NCI-H2196 (cell line): Measurements from ENCODE around the gene ZNF765.
A peak's percentile ranks its signal among the peaks of the same experiment; 100 is the strongest.
"Not testable (repeated sequence)": the region's sequence is repeated elsewhere in the genome, so short reads cannot be mapped to it uniquely, and the experiment has no call there.

Source experiments
- DNase-seq: peaks from one replicate; lab custom pipeline; 2025; ENCODE audit not compliant: unreplicated experiment; lab: John Stamatoyannopoulos, UW

ZNF765 gene

DNA sequence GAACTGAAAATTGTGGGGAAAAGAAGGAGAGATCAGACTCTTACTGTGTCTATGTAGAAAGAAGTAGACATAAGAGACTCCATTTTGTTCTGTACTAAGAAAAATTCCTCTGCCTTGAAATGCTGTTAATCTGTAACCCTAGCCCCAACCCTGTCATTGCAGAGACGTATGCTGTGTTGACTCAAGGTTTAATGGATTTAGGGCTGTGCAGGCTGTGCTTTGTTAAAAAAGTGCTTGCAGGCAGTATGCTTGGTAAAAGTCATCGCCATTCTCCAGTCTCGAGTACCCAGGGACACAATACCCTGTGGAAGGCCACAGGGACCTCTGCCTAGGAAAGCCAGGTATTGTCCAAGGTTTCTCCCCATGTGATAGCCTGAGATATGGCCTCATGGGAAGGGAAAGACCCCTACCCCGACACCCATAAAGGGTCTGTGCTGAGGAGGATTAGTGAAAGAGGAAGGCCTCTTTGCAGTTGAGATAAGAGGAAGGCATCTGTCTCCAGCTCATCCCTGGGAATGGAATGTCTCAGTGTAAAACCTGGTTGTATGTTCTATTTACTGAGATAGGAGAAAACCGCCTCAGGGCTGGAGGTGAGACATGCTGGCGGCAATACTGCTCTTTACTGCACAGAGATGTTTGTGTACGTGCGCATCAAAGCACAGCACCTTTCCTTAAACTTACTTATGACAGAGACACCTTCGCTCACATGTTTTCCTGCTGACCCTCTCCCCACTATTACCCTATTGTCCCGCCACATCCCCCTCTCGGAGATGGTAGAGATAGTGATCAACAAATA, 25.8 kb downstream of the ZNF765 start:
- DNase-seq: not testable (repeated sequence)

DNA sequence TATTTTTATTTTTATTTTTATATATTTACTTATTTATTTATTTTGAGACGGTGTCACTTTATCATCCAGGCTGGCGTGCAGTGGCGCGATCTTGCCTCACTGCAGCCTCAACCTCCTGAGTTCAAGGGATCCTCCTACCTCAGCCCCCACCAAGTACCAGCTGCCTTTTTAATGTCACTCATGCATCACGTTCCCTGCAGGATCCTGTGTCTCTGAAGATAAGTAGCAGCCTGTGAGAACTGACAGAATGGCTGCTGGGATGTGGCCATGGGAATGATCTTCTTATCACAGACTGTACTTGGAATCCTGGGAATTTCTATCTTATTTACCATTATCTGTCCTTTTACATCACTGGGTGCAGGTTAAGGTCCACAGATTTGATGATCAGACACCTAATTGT, 27.6 kb downstream of the ZNF765 start:
- DNase-seq: no peak

DNA sequence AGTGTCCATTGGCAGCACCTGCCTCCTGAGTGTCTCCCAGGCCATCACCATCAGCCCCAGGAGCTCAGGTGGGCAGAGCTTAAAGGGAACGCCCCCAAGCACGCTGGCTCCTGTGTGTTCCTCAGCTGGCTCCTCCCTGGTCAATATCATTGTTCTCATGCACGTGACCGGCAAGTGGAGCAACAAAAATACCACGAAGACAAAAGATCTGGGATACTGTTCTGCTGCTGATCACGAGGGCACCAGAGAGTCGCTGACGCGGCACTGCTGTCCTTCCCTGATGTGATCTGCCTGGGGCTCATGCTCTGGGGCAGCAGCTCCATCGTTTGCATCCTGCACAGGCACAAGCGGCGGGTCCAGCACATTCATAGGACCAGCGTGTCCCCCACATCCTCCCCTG, 28.1 kb downstream of the ZNF765 start:
- DNase-seq: not testable (repeated sequence)

DNA sequence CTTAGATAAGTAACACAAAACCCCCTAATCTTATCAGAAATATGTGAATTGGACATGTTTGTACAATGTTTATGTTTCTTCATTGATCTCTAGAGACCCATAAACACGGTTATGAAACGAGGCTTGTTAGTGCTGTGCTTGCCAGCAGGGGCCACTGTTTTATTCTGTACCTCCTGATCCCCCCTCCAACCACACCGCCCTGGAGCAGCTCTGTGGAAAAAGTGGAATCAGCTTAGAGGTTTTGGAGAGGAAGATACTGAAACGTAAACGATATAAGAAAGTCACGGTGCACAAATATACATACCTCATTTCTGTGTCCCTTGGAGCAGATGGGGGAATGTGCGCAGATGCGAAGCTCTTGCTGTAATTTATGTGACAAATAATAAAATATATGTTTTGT, 28.7 kb downstream of the ZNF765 start:
- not testable (repeated sequence) for DNase-seq

DNA sequence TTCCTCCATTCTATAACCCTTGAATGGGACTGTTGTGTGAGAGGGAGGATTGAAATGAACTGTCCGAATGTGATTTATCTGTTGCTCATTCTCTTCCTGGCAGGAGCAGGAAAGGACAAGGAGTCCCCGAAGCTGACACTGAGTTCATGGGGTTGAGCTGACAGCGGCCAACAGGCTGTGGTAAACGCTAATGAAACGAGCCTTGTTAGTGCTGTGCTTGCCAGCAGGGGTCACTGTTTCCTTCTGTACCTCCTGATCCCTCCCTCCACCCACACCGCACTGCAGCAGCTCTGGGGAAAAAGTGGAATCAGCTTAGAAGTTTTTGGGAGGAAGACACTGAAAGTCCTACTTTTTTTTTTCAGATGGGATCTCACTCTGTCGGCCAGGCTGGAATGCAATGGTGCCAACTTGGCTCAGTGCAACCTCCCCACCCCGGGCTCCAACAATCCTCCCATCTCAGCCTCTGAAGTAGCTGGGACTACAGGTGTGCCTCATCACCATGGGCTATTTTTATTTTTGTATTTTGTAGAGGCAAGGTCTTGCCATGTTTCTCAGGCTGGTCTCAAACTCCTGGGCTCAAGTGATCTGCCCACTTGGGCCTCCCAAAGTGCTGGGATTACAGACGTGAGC, 30.1 kb downstream of the ZNF765 start:
- DNase-seq: peak; percentile 20

DNA sequence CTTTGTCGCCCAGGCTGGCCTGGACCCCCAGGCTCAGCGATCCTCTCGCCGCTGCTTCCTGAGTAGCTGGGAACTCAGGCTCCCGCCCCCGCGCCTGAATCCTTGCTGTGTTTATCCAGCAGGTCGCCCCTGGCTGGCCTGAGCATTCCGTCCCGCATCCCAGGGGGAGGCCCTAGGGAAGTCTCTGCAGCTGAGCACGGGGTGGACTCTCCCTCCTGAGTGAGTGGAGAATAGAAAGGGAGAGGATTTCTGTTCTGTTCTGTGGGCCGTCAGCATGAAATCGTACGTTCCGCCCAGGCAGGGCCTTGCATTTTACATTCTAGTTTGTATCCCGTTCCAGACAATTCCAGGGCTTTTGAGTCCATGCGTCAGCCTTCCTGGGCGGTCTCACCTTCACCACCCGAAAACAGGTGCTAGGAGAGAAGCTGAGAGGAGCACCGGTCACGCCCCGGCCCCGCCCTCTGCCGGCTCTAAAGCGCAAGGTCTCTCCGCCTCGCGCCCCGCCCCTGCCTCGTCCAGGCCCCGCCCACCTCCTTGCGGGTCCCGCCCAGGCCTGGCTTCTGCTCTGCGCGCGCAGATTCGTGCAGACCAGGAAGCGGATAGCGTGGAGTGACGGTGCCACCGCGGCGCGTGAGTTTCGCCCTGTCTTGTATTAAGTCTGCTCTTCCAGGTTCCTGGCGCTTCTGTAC, 36.6 kb downstream of the ZNF765 start, which contains the start of gene ZNF761:
TSS of gene ZNF761 (plus strand) at position 586 of the 689 bp plus-strand sequence. CDS start 15,285 bp downstream, outside the sequence.
- DNase-seq: peak; percentile 95

DNA sequence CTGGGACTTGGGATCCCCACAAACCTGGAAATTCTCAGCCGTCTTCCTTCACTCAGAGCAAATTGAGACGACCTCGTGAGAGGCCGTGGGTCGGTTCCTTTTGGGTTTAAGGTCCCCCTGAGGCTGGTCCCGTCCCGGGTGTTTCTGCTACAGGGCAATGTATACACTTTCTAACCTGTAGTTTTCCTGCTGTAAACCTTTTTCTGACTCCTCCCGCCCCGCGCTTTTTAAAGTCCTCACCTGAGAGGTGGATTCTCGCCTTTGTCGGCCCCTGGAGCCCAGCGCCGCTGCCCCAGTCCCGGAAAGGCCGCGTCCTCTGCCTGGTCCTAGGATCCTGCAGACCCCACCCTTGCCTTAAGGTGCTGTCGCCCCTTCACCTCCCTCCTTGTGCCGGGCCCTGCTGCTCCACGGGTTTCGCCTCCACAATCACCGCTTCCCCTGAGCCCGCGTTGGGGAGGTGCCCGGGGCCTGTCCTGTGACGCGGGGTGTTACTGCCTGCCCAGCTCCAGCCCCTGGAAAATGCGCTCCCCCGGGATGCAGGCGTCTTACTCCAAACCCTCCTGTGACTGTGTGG, 37.2 kb downstream of the ZNF765 start:
- DNase-seq: no peak

DNA sequence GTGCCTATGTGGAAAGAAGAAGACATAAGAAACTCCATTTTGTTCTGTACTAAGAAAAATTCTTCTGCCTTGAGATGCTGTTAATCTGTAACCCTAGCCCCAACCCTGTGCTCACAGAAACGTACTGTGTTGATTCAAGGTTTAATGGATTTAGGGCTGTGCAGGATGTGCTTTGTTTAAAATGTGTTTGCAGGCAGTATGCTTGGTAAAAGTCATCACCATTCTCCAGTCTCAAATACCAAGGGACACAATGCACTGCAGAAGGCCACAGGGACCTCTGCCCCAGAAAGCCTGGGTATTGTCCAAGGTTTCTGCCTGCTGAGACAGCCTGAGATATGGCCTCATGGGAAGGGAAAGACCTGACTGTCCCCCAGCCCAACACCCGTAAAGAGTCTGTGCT, 48.9 kb downstream of the ZNF765 start:
- DNase-seq: not testable (repeated sequence)

DNA sequence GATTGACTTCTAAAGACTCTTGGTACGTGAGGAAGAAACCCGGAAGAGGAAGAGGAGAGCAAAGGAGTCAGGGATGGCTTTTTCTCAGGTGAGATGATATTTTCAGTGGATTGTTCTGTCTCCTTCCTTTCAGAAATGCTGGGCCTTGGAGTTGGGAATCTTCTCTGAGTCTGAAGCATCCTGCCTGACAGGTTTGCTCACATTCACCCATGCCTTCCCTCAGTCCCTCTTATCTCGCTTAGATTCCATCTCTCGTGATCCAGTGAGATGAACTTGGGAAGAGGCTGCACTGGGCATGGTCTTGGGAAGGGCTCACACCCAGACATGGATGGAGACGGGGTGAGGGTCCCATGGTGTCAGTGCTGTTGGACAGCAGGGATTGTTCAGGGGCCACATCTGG, 52.2 kb downstream of the ZNF765 start:
- DNase-seq: not testable (repeated sequence)

DNA sequence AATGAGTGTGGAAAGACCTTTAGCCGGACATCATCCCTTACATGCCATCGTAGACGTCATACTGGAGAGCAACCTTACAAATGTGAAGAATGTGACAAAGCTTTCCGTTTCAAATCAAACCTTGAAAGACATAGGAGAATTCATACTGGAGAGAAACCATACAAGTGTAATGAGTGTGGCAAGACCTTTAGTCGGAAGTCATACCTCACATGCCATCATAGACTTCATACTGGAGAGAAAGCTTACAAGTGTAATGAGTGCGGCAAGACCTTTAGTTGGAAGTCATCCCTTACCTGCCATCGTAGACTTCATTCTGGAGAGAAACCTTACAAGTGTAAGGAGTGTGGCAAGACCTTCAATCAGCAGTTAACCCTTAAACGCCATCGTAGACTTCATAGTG, 60.9 kb downstream of the ZNF765 start:
- no peak for DNase-seq

DNA sequence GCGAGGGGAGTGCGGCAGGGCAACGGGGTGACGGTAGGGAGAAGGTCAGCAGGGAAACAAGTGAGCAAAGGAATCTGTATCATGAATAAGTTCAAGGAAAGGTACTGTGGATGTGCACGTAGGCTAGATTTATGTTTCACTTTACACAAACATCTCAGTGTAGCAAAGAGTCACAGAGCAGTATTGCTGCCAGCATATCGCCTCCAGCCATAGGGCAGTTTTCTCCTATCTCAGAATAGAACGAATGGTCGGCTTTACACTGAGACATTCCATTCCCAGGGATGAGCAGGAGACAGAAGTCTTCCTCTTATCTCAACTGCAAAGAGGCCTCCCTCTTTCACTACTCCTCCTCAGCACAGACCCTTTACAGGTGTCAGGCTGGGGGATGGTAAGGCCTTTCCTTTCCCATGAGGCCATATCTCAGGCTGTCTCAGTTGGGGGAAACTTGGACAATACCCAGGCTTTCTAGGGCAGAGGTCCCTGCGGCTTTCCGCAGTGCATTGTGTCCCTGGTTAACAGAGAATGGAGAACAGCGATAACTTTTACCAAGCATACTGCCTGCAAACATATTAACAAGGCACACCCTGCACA, 65.3 kb downstream of the ZNF765 start:
- DNase-seq: not testable (repeated sequence)

DNA sequence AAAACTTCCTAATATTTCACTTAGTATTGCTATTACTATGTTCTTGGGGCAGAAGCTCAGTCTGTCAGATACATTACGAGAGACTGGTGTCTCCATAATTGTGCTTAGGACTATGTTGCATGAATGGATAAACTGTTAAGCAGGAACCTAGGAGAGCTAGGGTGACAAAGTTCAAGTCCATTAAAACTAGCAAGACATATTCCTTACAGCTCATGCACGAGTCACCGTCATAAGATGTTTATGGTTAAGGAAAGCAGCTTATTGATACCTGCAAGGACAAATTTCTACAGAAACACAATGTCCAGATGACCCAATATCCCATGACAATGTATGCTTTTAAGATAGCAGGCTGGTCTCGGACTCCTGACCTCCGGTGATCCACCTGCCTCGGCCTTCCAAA, 66.9 kb downstream of the ZNF765 start:
- no peak for DNase-seq

DNA sequence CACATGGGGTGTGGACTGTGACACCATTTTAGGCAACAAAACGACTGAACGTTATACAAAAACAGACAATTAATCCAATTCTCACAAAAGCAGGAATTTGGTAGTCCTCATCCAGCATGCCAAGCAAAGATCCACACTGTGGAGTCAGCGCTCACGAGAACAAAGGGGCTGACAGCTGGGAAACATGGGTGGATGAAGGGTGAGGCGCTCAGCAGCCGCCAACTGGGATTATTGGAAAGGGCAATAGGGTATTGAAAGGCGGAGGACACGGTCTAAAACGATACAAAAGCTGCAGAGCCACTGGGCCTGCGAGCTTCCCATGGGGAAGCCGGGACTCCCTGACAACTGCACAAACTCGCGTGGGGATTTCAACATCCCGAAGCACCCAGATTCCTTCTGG, 67.9 kb downstream of the ZNF765 start:
- no peak for DNase-seq

DNA sequence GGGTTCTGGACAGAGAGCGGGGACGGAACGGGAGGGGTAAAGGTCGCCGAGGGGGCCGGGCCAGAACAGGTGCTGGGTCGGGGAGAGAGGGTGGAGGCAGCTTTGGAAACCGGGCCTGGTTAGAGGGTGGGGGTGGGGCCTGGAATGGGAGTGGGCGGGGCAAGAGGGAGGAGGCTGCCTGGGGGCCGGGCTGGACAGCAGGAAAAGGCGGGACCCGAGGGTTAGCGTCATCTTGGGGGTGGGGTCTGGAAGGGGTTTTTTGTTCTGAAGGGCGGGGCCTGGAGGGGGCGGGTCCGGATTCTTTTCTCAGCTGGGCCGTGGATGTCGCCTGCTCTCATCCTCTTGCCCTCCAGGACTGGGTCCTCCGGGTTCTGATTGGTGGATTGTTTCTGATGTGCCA, 68.3 kb downstream of the ZNF765 start:
- no peak for DNase-seq

DNA sequence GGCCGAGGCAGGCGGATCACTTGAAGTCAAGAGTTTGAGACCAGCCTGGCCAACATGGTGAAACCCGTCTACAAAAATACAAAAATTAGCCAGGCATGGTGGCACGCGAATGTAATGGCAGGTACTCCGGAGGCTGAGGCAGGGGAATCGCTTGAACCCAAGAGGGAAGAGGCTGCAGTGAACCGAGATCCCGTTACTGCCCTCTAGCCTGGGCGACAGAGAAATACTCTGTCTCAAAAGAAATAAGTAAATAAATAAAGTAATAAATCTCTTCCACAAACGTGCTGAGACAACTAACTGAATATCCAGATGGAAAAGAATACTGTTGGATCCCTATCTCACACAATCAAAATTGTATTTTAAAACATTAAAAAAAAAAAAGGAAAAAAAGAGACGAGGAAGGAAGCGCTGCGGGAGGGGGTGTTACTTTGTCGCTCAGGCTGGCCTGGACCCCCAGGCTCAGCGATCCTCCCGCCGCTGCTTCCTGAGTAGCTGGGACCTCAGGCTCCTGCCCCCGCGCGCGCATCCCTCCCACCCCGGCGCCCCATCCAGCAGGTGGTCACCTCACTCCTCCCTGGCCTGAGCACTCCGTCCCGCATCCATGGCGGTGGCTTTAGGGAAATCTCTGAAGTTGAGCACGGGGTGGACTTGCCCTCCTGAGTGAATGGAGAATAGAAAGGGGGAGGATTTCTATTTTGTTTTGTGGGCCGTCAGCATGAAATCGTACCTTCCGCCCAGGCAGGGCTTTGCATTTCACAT, 72.0 kb downstream of the ZNF765 start:
- DNase-seq: no peak

DNA sequence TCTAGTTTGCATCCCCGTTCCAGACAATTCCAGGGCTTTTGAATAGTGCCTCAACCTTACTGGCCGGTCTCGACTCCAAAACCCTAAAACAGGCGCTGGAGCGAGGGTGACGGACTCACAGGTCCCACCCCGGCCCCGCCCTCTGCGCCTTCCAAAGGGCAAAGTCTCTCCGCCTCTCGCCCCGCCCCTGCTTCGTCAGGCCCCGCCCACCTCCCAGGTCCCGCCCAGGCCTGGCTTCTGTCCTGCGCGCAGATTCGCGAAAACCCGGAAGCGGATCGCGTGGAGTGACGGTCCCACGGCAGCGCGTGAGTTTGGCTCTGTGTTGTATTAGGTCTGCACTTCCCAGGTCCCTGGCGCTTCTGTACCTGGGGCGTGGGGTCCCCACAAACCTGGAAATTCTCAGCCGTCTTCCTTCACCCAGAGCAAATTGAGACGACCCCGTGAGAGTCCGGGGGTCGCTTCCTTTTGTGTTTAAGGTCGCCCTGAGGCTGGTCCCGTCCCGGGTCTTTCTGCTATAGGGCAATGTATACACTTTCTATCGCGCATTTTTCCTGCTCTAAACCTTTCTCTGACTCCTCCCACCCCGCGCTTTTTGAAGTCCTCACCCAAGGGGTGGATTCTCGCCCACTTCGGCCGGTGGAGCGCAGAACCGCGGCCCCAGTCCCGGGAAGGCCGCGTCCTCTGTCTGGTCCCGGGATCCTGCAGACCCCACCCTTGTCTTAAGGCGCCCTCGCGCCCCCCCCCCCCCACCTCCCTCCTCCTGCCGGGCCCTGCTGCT, 72.7 kb downstream of the ZNF765 start, which contains the start of gene ZNF813:
TSS of gene ZNF813 (plus strand) at position 249 of the 778 bp plus-strand sequence. CDS start 16,090 bp downstream, outside the sequence.
- DNase-seq: peak; percentile 72

DNA sequence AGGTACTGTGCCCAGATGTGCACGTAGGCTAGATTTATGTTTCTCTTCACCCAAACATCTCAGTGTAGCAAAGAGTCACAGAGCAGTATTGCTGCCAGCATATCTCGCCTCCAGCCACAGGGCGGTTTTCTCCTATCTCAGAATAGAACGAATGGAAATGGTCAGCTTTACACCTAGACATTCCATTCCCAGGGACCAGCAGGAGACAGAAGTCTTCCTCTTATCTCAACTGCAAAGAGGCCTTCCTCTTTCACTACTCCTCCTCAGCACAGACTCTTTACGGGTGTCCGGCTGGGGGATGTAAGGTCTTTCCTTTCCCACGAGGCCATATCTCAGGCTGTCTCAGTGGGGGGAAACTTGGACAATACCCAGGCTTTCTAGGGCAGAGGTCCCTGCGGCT, 73.7 kb downstream of the ZNF765 start:
- DNase-seq: not testable (repeated sequence)

DNA sequence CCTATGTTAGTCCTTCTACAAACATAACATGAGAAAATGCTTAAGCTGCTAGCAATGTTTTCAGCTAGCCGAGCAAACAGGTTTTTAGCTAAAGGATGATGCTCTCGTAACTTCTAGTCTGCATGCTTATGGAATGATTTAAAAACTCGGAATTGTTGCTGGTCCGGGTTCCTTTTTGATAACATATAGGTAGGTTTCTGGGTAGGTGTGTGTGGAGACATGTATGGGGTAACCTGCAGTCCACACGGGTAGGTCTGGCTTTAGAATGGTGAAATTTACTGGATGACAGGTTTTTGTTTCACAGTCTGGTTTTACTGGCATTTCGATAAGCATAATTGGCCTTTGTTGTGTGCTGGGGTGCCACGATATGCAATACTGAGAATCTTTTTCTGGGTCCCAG, 77.0 kb downstream of the ZNF765 start:
- no peak for DNase-seq

DNA sequence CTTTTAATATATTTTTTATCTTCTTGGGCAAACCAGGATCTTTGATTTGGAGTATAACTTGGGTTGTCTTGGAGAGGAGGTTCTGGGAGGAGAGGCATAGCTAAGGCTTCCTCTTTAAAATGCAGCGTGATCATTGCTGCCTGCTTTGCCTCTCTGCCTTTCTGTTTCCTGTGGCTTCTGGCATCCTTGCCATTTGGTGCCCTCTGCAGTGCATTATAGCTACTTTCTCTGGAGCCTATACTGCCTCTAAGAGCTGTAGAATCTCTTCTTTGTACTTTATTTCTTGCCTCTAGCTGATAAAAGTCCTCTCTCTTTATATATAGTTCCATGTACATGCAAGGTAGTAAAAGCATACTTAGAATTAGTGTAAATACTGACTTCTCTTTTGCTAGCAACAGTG, 79.9 kb downstream of the ZNF765 start:
- not testable (repeated sequence) for DNase-seq
